Suprapubic skin (tissue), 4 donors: ENCODE data around the gene CDNF. TPM values are rescaled to one million over a fixed set of nuclear protein-coding genes. Genes with fewer than 3 reads are reported as not detected.

ENCODE experiments used
- DNase-seq, 2 donors: peaks; one replicate each; pipeline ENCODE4 v3.0.0-alpha.2; 2019; ENCODE audit warnings: low spot score in 2 of 2
- H3K27ac ChIP-seq: fragments of 200-600 bp; sonication (generic); one replicate; pipeline ENCODE4 v1.5.1; 2019
- H3K27me3 ChIP-seq: fragments of 200-600 bp; sonication (generic); one replicate; pipeline ENCODE4 v1.5.1; 2019
- H3K36me3 ChIP-seq: fragments of 200-600 bp; sonication (generic); one replicate; pipeline ENCODE4 v1.5.1; 2019
- H3K4me1 ChIP-seq: fragments of 200-600 bp; sonication (generic); one replicate; pipeline ENCODE4 v1.5.1; 2019
- H3K4me3 ChIP-seq: fragments of 200-600 bp; sonication (generic); one replicate; pipeline ENCODE4 v1.5.1; 2019; ENCODE audit warnings: mild to moderate bottlenecking
- H3K9me3 ChIP-seq: fragments of 200-600 bp; sonication (generic); one replicate; pipeline ENCODE4 v1.5.1; 2019
- EP300 ChIP-seq: sonication (generic); formaldehyde crosslinking; IDR thresholded peaks from one replicate; pipeline ENCODE4 v1.6.1; 2017; ENCODE audit warnings: antibody characterized with exemption
- POLR2A ChIP-seq, 2 donors: fragments of 450-650 bp; IDR thresholded peaks; one replicate each; pipeline ENCODE4 v1.6.1; 2017; ENCODE audit warnings: antibody characterized with exemption in 2 of 2, mild to moderate bottlenecking in 2 of 2, moderate library complexity in 2 of 2
- POLR2AphosphoS5 ChIP-seq, 3 donors: sonication (generic); formaldehyde crosslinking; IDR thresholded peaks; one replicate each; pipeline ENCODE4 v1.6.1; 2017; ENCODE audit warnings: antibody characterized with exemption in 3 of 3
- WGBS: methylation state at CpG from one replicate; pipeline ENCODE4 v1.1.5; 2018; 5-methylcytosine and 5-hydroxymethylcytosine counted together
- total RNA-seq, 4 donors: library from RNA; depleted of rRNA; stranded (reverse); fragments of >200 nt; gene quantifications; one replicate each; pipeline ENCODE4 v1.1.0, GENCODE V29; 2016
- TF ChIP-seq, protein P1 (sequence below), 2 donors: fragments of 200-600 bp in 1 of 2; fragments of 450-650 bp in 1 of 2; sonication (generic) in 1 of 2; IDR thresholded peaks; one replicate each; pipeline ENCODE4 v1.5.1; 2016 to 2019; ENCODE audit warnings: antibody characterized with exemption in 2 of 2, mild to moderate bottlenecking in 1 of 2, moderate library complexity in 1 of 2

The CDNF gene
- total RNA-seq, 4 donors from 2014 or later: 2.3 to 5.3 (median 4.3) TPM

DNA sequence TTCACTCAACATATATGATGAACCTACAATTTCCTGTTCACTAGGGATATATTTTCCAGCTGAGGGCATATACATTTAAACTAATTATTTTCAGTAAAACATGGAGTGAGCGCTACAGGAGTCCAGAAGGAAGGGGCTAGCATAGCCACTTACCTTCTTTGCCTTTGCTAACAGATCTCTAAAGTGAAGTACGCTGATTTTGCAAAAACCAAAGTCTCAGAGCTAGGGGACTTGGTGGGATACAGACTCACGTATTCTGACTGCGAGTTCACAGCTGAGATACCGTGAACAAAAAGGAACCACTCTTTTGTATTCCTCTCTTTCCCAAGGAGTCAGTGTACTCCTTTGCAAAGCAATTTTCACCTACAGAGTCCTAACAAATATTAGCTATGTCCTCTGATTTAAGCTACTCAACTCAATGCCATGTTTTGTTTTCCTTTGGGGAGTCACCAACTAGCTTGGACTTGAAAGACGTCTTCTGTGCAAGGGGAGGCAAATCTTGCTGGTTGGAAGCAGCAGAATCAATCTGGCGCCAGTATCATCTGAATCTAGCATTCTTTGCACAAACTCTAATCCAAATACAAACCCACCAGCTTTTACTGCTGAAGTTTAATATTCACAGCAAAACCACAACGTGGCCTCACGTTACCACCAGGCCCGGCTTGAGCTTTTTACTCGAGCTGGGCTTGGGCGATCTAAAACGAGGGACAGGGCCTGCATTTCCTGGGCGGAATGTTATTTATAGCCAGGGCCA is 657 bp downstream of the CDNF start:
- Histone ChIP-seq H3K27ac (peak overlapping the region; percentile 95), H3K27me3 (no peaks in the 10 kb centered on the region), H3K9me3 (no peaks in the 10 kb centered on the region), H3K36me3 (peaks cover 13% of the 10 kb centered on the region), H3K4me1 (peaks cover 19% of the 10 kb centered on the region), H3K4me3 (peak overlapping the region; percentile 96)
- DNase-seq: no peak
- TF ChIP-seq EP300: peak; percentile 15
- TF ChIP-seq POLR2A (IDR thresholded peaks at IDR 0.05): no peak
- WGBS: 19% methylated on average over 14 of the region's 14 CpGs

GRCh38 chr10:14836208-14836607 is 1.6 kb downstream of the CDNF start:
- H3K4me1 ChIP-seq: peaks cover 19% of the 10 kb centered on the region
- DNase-seq: no peak
- H3K27ac ChIP-seq: no peak overlapping the region
- no peaks in the 10 kb centered on the region for H3K9me3 ChIP-seq
- no peaks in the 10 kb centered on the region for H3K27me3 ChIP-seq
- TF ChIP-seq, protein P1, sequence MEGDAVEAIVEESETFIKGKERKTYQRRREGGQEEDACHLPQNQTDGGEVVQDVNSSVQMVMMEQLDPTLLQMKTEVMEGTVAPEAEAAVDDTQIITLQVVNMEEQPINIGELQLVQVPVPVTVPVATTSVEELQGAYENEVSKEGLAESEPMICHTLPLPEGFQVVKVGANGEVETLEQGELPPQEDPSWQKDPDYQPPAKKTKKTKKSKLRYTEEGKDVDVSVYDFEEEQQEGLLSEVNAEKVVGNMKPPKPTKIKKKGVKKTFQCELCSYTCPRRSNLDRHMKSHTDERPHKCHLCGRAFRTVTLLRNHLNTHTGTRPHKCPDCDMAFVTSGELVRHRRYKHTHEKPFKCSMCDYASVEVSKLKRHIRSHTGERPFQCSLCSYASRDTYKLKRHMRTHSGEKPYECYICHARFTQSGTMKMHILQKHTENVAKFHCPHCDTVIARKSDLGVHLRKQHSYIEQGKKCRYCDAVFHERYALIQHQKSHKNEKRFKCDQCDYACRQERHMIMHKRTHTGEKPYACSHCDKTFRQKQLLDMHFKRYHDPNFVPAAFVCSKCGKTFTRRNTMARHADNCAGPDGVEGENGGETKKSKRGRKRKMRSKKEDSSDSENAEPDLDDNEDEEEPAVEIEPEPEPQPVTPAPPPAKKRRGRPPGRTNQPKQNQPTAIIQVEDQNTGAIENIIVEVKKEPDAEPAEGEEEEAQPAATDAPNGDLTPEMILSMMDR (IDR thresholded peaks at IDR 0.05): no peak
- no peak for TF ChIP-seq EP300
- TF ChIP-seq POLR2A (IDR thresholded peaks at IDR 0.05): no peak
- peaks cover 3% of the 10 kb centered on the region for H3K36me3 ChIP-seq
- H3K4me3 ChIP-seq: no peak overlapping the region
- WGBS: 86% methylated on average over 2 of the region's 2 CpGs

- Histone ChIP-seq H3K27me3 (no peaks in the 10 kb centered on the region), H3K27ac (no peak overlapping the region), H3K4me1 (peaks cover 9% of the 10 kb centered on the region), H3K36me3 (no peaks in the 10 kb centered on the region), H3K4me3 (no peak overlapping the region), H3K9me3 (no peaks in the 10 kb centered on the region)
- DNase-seq: no peak
- 80% methylated on average over 3 of the region's 3 CpGs for WGBS
- TF ChIP-seq POLR2A (IDR thresholded peaks at IDR 0.05) (no peak), POLR2AphosphoS5 (IDR thresholded peaks at IDR 0.05) (no peak), EP300 (no peak)
- TF ChIP-seq, protein P1 (IDR thresholded peaks at IDR 0.05): no peak
These were observed 4.7 kb downstream of the CDNF start for GRCh38 chr10:14833106-14833505.

GRCh38 chr10:14826076-14826829 is 11.6 kb downstream of the CDNF start:
- 85% methylated on average over 1 of the region's 1 CpG for WGBS
- no peaks in the 10 kb centered on the region for H3K9me3 ChIP-seq
- TF ChIP-seq POLR2A (IDR thresholded peaks at IDR 0.05) (no peak), EP300 (no peak), POLR2AphosphoS5 (IDR thresholded peaks at IDR 0.05) (no peak)
- TF ChIP-seq, protein P1 (IDR thresholded peaks at IDR 0.05): no peak
- no peak overlapping the region for H3K27ac ChIP-seq
- no peaks in the 10 kb centered on the region for H3K4me1 ChIP-seq
- no peak overlapping the region for H3K4me3 ChIP-seq
- no peaks in the 10 kb centered on the region for H3K27me3 ChIP-seq
- no peaks in the 10 kb centered on the region for H3K36me3 ChIP-seq
- DNase-seq: no peak

DNA sequence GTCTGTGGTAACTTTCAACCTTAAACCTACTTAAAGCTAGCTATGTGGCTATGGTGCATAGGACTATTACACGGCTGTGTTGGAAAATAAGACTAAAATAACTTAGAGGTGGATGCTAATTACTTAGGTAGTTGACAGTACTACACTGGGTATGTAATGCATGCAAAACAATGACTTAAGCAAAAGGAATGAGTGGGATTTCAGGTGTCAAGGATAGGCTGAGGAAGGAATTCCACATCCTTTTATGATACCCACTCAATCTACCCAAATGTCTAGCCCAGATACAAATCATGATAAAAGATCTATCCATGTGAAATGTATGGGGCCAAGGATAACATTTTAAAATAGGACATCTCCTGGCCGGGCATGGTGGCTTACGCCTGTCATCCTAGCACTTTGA is 13.9 kb downstream of the CDNF start:
- Histone ChIP-seq H3K27me3 (no peaks in the 10 kb centered on the region), H3K27ac (no peak overlapping the region), H3K9me3 (no peaks in the 10 kb centered on the region), H3K4me3 (no peak overlapping the region), H3K4me1 (no peaks in the 10 kb centered on the region), H3K36me3 (no peaks in the 10 kb centered on the region)
- no peak for TF ChIP-seq POLR2A (IDR thresholded peaks at IDR 0.05)
- no peak for TF ChIP-seq POLR2AphosphoS5 (IDR thresholded peaks at IDR 0.05)
- no peak for DNase-seq
- 78% methylated on average over 3 of the region's 3 CpGs for whole genome bisulfite sequencing
